SK-N-SH treated with all-trans-retinoic acid at 6 μM for 48 hours (cell line): ENCODE data around the gene PPAT.

Experiments used
- ATAC-seq: fragments of 200-7000 bp; cut with Tn5 transposase; 3 replicates; pipeline ENCODE4 v1.9.1; 2020; ENCODE audit warnings: mild to moderate bottlenecking, moderate library complexity
- ARNTL ChIP-seq: fragments of 450-650 bp; formaldehyde crosslinking; IDR thresholded peaks from 2 replicates; pipeline ENCODE4 v1.5.0; 2020; ENCODE audit warnings: low read depth, mild to moderate bottlenecking, moderate library complexity, borderline replicate concordance
- BACH2 ChIP-seq: fragments of 250-450 bp; sonication (Bioruptor Pico); IDR thresholded peaks from 2 replicates; pipeline ENCODE4 v1.9.0; 2021; ENCODE audit warnings: mild to moderate bottlenecking, borderline replicate concordance
- ESRRG ChIP-seq: fragments of 250-450 bp; sonication (Bioruptor Pico); IDR thresholded peaks from 2 replicates; pipeline ENCODE4 v1.6.1; 2021; ENCODE audit warnings: mild to moderate bottlenecking
- GLIS3 ChIP-seq: fragments of 250-450 bp; sonication (Bioruptor Pico); IDR thresholded peaks from 2 replicates; pipeline ENCODE4 v1.5.0; 2020; ENCODE audit warnings: mild to moderate bottlenecking, moderate library complexity
- ISL1 ChIP-seq: fragments of 250-450 bp; sonication (Bioruptor Pico); IDR thresholded peaks from 2 replicates; pipeline ENCODE4 v2.1.2; 2022; ENCODE audit warnings: mild to moderate bottlenecking, moderate library complexity
- OSR1 ChIP-seq: fragments of 250-450 bp; sonication (Bioruptor Pico); IDR thresholded peaks from 2 replicates; pipeline ENCODE4 v1.8.0; 2022; ENCODE audit warnings: moderate library complexity, mild to moderate bottlenecking, inconsistent platforms
- PATZ1 ChIP-seq: fragments of 250-450 bp; sonication (Bioruptor Pico); IDR thresholded peaks from 2 replicates; pipeline ENCODE4 v1.8.0; 2020; ENCODE audit warnings: mild to moderate bottlenecking, moderate library complexity, borderline replicate concordance
- POU6F1 ChIP-seq: fragments of 250-450 bp; sonication (Bioruptor Pico); IDR thresholded peaks from 2 replicates; pipeline ENCODE4 v1.8.0; 2021; ENCODE audit warnings: low read depth, mild to moderate bottlenecking, moderate library complexity, borderline replicate concordance
- PPARA ChIP-seq: fragments of 250-450 bp; sonication (Bioruptor Pico); IDR thresholded peaks from 2 replicates; pipeline ENCODE4 v1.5.0; 2020; ENCODE audit warnings: mild to moderate bottlenecking, borderline replicate concordance
- RARB ChIP-seq: fragments of 250-450 bp; sonication (Bioruptor Pico); IDR thresholded peaks from 2 replicates; pipeline ENCODE4 v1.8.0; 2021; ENCODE audit warnings: mild to moderate bottlenecking, moderate library complexity
- SNAI2 ChIP-seq: fragments of 250-450 bp; sonication (Bioruptor Pico); IDR thresholded peaks from 2 replicates; pipeline ENCODE4 v1.5.0; 2020; ENCODE audit warnings: mild to moderate bottlenecking, moderate library complexity
- TCF4 ChIP-seq: fragments of 250-450 bp; sonication (Bioruptor Pico); IDR thresholded peaks from 2 replicates; pipeline ENCODE4 v1.8.0; 2021; ENCODE audit warnings: mild to moderate bottlenecking, moderate library complexity, borderline replicate concordance
- TSHZ2 ChIP-seq: fragments of 250-450 bp; sonication (Bioruptor Pico); IDR thresholded peaks from 2 replicates; pipeline ENCODE4 v1.5.0; 2020; ENCODE audit warnings: mild to moderate bottlenecking, moderate library complexity
- ZFP3 ChIP-seq: fragments of 250-450 bp; sonication (Bioruptor Pico); IDR thresholded peaks from 2 replicates; pipeline ENCODE4 v1.5.0; 2020; ENCODE audit warnings: mild to moderate bottlenecking, moderate library complexity
- ZFP30 ChIP-seq: fragments of 450-650 bp; formaldehyde crosslinking; IDR thresholded peaks from 2 replicates; pipeline ENCODE4 v1.5.0; 2022; ENCODE audit warnings: mild to moderate bottlenecking, moderate library complexity
- ZNF565 ChIP-seq: fragments of 450-650 bp; formaldehyde crosslinking; conservative IDR thresholded peaks from 2 replicates; pipeline ENCODE4 v1.5.0; 2020; ENCODE audit warnings: low read depth, mild to moderate bottlenecking, moderate library complexity
- TF ChIP-seq, protein P1 (sequence below): fragments of 250-450 bp; sonication (Bioruptor Pico); IDR thresholded peaks from 2 replicates; pipeline ENCODE4 v1.5.1; 2021; ENCODE audit warnings: mild to moderate bottlenecking, moderate library complexity
- TF ChIP-seq, protein P2 (sequence below): fragments of 250-450 bp; sonication (Bioruptor Pico); IDR thresholded peaks from 2 replicates; pipeline ENCODE4 v1.5.1; 2020; ENCODE audit warnings: low read depth, mild to moderate bottlenecking, moderate library complexity

Gene PPAT

DNA sequence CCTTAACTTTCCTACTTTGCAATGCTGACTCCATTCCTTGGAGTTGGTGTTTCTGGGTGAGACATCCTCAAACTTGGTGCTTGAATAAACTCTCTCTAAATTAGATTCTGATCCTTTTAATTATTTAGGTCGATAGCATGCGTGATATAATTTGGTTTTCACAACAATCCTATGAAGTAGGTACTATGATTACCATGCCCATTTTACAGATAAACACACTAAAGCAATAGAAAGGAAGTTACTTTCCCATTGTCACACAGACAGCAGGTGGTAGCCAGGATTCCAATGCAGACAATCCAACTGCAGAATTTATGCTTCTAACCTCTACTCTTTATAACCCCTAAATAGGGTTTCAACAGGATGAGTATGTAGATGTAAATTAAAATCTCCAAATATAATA is 26.4 kb downstream of the PPAT start (continued):
- TF ChIP-seq, protein P1, sequence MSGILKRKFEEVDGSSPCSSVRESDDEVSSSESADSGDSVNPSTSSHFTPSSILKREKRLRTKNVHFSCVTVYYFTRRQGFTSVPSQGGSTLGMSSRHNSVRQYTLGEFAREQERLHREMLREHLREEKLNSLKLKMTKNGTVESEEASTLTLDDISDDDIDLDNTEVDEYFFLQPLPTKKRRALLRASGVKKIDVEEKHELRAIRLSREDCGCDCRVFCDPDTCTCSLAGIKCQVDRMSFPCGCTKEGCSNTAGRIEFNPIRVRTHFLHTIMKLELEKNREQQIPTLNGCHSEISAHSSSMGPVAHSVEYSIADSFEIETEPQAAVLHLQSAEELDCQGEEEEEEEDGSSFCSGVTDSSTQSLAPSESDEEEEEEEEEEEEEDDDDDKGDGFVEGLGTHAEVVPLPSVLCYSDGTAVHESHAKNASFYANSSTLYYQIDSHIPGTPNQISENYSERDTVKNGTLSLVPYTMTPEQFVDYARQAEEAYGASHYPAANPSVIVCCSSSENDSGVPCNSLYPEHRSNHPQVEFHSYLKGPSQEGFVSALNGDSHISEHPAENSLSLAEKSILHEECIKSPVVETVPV (CRISPR knock-in tag): no peak
- no peak for TF ChIP-seq ZNF565
- TF ChIP-seq ISL1: no peak
- TF ChIP-seq OSR1: no peak
- TF ChIP-seq BACH2 (CRISPR knock-in tag): no peak
- no peak for TF ChIP-seq ESRRG (CRISPR knock-in tag)
- TF ChIP-seq POU6F1 (CRISPR knock-in tag): no peak
- no peak for TF ChIP-seq ARNTL (CRISPR knock-in tag)
- no peak for TF ChIP-seq SNAI2 (CRISPR knock-in tag)
- no peak for TF ChIP-seq ZFP3 (CRISPR knock-in tag)

- ATAC-seq: no peak
- TF ChIP-seq, protein P2, sequence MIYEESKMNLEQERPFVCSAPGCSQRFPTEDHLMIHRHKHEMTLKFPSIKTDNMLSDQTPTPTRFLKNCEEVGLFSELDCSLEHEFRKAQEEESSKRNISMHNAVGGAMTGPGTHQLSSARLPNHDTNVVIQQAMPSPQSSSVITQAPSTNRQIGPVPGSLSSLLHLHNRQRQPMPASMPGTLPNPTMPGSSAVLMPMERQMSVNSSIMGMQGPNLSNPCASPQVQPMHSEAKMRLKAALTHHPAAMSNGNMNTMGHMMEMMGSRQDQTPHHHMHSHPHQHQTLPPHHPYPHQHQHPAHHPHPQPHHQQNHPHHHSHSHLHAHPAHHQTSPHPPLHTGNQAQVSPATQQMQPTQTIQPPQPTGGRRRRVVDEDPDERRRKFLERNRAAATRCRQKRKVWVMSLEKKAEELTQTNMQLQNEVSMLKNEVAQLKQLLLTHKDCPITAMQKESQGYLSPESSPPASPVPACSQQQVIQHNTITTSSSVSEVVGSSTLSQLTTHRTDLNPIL (CRISPR knock-in tag): no peak
- TF ChIP-seq TSHZ2 (CRISPR knock-in tag) (no peak), RARB (CRISPR knock-in tag) (no peak), PPARA (CRISPR knock-in tag) (no peak), GLIS3 (CRISPR knock-in tag) (no peak), ZFP30 (CRISPR knock-in tag) (no peak), POU6F1 (CRISPR knock-in tag) (no peak), SNAI2 (CRISPR knock-in tag) (no peak)
- TF ChIP-seq, protein P1 (CRISPR knock-in tag): no peak
Observed at GRCh38 chr4:56406151-56406550, 29.3 kb downstream of the PPAT start.

DNA sequence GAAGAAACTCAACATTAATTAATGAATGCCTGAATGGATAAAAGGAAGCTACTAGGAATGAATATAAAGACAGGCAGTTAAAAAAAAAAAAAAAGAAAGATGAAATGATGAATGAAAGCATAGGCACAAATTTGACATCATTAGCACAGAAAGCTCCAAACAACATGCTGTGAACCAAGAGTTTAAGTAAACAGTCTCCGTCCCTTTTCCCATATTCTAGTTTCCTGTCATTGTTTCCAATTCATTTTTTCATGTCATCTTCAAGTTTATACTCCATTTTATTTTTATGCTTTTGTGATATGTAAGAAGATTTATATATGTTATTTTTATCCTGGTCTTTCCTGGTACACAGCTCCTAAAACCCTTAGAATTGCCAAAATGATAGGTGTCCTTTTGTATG is 30.4 kb downstream of the PPAT start:
- TF ChIP-seq BACH2 (CRISPR knock-in tag): no peak
- no peak for TF ChIP-seq OSR1
- no peak for TF ChIP-seq SNAI2 (CRISPR knock-in tag)
- TF ChIP-seq ARNTL (CRISPR knock-in tag): no peak
- TF ChIP-seq TSHZ2 (CRISPR knock-in tag): no peak
- no peak for TF ChIP-seq ZFP3 (CRISPR knock-in tag)
- no peak for TF ChIP-seq TCF4 (CRISPR knock-in tag)
- TF ChIP-seq RARB (CRISPR knock-in tag): no peak
- no peak for TF ChIP-seq ISL1
- no peak for TF ChIP-seq PATZ1
- TF ChIP-seq, protein P2 (CRISPR knock-in tag): no peak
- TF ChIP-seq GLIS3 (CRISPR knock-in tag): no peak
- no peak for ATAC-seq
